Measurements from ENCODE around the gene TMEM127.
"Not testable (repeated sequence)": the region's sequence is repeated elsewhere in the genome, so short reads cannot be mapped to it uniquely, and the experiment has no call there.

Gene TMEM127

DNA sequence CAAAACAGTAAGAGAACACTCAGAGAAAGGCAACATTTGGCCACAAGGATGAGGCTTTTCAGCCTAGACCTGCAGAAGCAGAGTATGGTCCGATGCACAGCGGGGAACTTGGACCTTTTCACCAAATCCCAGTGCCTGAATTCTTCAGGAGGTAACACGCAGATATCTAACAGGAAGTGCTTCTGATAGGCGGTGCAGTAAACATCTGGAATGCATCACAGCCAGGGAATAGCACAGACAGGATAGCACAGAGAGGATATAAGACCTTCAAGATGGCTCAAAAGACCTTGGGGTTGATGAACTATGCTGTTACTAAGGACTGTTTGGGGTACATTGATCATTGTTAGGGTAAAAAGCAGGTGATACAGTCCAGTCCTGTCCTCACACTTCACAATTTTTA, 1.7 kb downstream of the TMEM127 start:
- no peak for DNase-seq (ENCODE audit: low read depth in 2 of 2)

- DNase-seq (ENCODE audit: low read depth in 2 of 2): no peak
Observed at GRCh38 chr2:96262306-96262705, 3.5 kb downstream of the TMEM127 start.

DNA sequence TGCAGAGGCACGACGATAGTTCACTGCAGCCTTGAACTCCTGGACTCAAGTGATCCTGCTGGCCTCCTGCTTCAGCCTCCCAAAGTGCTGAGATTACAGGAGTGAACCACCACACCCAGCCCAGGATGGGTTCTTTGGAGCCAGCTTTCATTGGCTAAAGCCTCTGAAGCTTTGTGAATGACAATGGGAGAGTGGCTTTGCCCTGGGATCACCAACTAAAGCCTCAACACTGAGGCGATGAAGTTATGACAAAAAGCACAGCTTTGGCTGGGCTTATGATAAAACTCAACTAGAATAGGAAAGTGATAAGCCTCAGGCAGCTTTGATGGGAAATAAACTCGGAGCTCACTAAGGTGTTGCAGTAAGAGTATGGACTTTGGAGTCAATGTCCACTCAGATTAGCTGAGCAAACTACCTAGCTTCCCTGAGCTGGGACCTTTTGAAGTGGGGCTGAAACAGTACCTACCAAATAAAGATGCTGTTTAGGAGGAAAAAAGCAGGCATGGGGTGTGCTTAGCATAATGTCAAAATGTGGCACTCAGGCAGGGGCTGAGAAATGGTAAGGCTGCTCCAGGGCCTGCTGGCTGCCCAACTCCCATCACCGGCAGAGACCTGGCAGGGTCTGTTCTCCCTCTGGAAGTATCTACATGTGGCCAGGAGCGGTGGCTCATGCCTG, 4.3 kb downstream of the TMEM127 start:
- no peak for DNase-seq (ENCODE audit: low read depth in 2 of 2)

GRCh38 chr2:96260387-96261260, 5.2 kb downstream of the TMEM127 start:
- DNase-seq (ENCODE audit: low read depth in 2 of 2): no peak

DNA sequence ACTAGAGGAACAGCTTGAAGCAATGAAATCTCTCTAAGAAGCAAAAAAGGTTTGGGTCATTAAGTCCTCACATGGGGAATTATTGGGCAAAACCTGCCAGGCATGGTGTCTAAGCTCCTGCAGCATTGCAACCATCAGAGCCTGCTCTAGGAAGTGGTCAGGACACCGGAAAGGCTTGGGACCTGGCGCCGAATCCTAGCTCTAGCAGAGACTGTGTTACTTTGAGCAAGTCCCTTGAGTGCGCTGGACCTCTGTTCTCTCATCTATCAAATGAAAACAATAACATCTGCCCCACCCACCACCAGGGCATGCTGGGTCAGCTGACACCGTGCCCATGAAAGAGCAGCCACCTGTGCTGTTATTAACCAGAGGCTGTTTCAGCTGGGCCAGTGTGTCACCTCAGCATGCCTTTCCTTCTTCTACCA, 6.3 kb downstream of the TMEM127 start:
- no peak for DNase-seq (ENCODE audit: low read depth in 2 of 2)

- no peak for DNase-seq (ENCODE audit: low read depth in 2 of 2)
Observed at GRCh38 chr2:96258166-96259022, 7.4 kb downstream of the TMEM127 start.

GRCh38 chr2:96257744-96258143, 8.1 kb downstream of the TMEM127 start:
- not testable (repeated sequence) for DNase-seq (ENCODE audit: low read depth in 2 of 2)

DNA sequence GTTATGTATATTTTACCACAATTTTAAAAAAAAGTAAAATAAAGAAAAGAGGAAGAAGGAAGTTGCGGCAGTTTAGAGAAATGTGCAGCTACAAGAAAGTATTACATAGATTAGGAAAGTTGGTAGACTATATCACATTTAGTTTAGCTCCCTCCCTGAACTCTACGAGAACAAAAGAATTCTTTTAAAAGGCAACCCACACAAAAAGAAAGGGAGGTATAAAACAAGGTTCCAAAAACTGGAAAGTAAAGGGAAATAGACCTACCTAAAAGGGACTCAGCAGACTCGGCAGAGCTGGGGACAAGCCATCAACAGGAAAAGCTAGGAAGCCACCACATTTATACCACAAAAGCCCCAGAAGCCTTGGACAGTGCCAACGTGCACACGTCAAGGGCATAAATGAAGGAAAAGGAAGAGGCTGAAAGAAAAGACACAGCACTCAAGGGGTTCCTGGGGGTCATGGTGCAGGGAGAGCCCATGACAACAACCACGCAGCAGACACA, 9.1 kb downstream of the TMEM127 start:
- no peak for DNase-seq (ENCODE audit: low read depth in 2 of 2)

- DNase-seq (ENCODE audit: low read depth in 2 of 2): no peak
Observed at GRCh38 chr2:96254571-96254970, 11.2 kb downstream of the TMEM127 start.

DNA sequence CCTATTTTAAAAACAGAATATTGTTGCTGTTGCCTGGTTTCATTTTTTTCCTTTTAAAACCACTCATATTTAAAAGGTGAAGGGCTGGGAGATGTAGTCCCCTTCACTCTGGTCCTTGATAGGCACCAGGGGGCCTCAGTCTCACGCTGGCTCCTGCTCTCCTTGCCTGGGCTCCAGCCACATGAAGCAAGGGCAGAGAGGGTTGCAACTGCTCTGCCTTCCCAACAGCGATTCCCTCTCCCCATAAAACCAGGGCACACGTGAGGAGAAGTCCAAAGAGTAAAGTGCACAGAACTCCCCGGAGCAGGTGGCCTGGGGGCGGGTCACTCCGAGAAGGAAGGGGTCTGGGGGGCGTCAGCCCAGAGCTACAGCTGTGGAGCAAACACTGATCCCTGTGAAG, 12.8 kb downstream of the TMEM127 start:
- DNase-seq (ENCODE audit: low read depth in 2 of 2): no peak

DNA sequence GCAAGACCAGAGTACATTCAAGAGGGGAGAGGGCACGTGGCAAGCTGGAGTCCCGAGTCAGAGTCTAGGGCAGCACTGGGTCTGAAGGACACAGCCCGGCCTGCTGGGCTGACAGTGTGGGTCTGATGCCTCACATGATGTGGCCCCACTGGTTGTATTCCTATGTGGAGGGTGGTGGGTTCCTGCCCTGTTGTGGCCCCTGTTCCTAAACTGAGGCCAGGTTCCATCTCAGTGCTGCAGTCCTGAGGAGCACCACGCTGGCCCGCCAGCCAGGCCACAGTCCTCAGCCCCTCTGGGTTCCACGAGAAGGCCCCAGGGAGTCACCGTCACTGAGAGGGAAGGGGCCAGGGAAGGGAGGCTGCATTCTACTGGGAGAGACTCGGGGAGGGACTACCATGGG, 13.3 kb downstream of the TMEM127 start:
- DNase-seq (ENCODE audit: low read depth in 2 of 2): no peak

- no peak for DNase-seq (ENCODE audit: low read depth in 2 of 2)
Observed at GRCh38 chr2:96251721-96252292, 14.0 kb downstream of the TMEM127 start.

GRCh38 chr2:96250188-96250587, 15.6 kb downstream of the TMEM127 start:
- DNase-seq (ENCODE audit: low read depth in 2 of 2): no peak

GRCh38 chr2:96249654-96250053, 16.1 kb downstream of the TMEM127 start:
- no peak for DNase-seq (ENCODE audit: low read depth in 2 of 2)

DNA sequence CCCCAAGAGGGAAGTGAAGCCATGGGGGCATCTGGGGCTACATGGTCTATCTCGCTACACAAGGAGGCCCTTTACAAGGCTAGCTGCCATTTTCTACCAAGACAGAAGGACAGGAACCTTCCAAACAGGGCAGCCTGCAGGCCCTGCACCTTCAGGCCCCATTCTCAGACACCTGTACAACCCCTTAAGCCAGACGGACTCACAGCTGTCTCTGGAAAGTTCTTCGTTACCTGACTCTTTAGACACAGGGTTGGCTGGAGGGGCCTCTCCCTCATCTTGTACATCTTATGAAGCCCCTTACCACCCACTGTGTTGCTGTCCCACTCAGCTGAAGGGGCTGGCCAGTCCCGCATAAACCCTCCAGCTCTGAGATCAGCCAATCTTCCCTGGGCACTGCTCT, 17.2 kb downstream of the TMEM127 start:
- DNase-seq (ENCODE audit: low read depth in 2 of 2): no peak

DNA sequence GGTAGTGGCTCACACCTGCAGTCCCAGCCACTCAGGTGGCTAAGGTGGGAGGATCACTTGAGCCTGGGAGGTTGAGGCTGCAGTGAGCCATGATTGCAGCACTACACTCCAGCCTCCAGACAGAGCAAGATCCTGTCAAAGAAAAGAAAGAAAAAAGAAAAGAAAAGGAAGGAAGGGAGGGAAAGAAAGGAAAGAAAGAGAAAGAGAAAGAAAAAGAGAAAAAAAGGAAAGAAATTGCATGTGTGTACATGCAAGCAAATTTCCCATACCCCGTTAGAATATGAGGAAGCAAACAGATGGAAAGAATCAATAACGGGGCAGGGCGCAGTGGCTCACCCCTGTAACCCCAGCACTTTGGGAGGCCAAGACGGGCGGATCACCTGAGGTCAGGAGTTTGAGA, 17.9 kb downstream of the TMEM127 start:
- DNase-seq (ENCODE audit: low read depth in 2 of 2): no peak

DNA sequence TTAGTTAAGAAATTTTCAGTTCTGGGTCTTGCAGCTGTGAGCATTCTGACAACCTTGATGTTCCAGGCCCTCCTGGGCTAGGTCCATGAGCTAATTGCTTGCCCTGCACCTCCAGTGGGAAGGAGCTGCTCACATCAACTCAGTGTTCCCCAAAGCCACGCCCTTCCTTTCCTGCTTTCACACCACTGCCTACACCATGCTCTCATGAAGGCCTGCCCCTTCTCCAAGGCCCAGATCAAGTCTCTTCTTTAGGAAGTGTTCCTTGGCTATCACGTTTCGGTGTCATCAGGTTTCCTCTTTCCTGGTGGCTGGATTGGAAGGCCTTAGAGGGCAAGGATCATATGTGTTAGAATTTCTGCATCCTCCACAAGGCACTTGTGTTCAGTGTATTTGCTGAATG, 18.8 kb downstream of the TMEM127 start:
- no peak for DNase-seq (ENCODE audit: low read depth in 2 of 2)

DNA sequence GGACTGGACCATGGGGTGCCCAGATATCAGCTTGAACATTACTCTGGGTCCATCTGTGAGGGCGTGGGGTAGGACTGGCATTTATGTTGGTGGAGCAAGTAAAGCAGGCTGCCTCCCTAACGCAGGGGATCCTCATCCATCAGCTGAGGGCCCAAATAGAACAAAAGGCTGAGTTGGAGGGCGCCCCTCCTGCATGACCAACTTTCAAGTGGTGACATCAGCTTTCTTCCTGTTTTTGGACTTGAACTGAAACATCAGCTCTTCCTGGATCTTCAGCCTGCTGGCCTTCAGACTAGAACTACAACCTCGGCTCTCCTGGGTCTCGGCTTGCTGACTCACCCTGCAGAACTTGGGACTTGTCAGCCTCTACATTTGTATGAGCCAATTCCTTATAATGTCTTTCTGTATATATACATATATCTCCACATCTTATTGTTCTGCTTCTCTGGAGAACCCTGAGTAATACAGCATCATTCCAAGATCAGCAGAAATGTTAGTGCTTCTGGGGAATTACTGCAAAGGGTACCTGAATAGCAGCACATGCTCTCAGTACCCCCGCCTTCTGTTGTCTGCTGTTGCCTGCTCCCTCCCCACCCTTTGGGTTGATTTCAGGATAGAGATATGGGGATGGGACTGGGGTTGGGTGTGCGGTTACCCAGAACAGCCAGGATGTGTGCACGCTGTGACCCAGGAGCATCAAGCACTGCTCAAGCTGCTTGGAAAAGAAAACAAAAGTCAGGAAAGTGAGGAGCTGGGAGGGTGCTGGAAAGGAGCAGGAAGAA, 20.0 kb downstream of the TMEM127 start:
- no peak for DNase-seq (ENCODE audit: low read depth in 2 of 2)

DNA sequence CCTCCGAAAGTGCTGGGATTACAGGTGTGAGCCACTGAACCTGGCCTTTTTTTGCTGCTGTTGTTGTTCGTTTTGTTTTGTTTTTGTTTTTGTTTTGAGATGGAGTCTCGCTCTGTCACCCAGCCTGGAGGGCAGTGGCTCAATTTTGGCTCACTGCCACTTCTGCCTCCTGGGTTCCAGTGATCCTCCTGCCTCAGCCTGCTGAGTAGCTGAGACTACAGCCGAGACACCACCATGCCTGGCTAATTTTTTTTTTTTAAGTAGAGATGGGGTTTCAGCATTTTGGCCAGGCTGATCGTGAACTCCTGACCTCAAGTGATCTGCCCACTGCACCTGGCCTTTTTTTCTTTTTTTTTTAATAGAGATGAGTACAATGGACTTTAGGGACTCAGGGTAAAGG, 22.0 kb downstream of the TMEM127 start:
- DNase-seq (ENCODE audit: low read depth in 2 of 2): no peak

- DNase-seq (ENCODE audit: low read depth in 2 of 2): peak in 1 of 2 donors; percentile 14
Observed at GRCh38 chr2:96241900-96242611, 23.7 kb downstream of the TMEM127 start.

All from stimulated activated CD8-positive, alpha-beta memory T cell treated with anti-CD3 and anti-CD28 coated beads, Interleukin-7, amount 100 ng/mL, for 1 hour (primary cell).